LNCAP (cell line): Measurements from ENCODE around the gene CFAP90.

Source experiments
- CTCF ChIP-seq: fragments of 450-650 bp; IDR thresholded peaks from 2 replicates; pipeline ENCODE4 v1.5.1; 2017; ENCODE audit warnings: mild to moderate bottlenecking

The CFAP90 gene

GRCh38 chr5:7842531-7842930 lies 8.4 kb downstream of the CFAP90 start:
- no peak for TF ChIP-seq CTCF

DNA sequence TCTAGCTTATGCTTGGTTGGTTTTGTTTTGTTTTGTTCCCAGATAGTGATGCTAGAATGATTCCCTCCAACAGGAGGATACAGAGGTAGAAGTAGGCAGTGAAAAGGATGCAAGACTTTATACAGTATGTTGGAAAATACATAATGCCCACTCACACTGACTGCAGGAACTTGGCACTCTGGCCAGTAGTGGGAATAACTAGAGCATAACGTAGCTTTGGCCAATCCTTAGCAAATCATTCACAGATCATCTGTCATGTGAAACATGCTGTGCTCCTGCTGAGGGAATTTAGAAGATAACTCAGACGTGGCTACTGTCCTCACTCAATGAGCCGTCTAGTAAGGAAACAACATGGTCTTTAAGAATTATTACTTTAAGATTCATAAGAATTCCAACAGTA lies 13.5 kb downstream of the CFAP90 start:
- TF ChIP-seq CTCF: no peak

DNA sequence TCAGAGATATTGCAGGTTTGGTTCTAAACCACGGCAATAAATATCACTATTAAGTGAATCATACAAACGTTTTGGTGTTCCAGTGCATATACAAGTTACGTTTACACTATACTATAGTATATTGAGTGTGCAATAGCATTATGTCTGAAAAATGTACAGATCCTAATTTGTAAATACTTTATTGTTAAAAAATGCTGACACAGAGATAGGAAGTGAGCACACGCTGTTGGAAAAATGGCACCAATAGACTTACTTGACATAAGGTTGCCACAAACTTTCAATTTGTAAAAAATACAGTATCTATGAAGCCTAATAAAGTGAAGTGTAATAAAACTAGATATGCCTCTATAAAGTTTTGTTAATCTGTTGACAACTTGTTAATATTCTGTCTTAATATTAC lies 16.0 kb downstream of the CFAP90 start:
- no peak for TF ChIP-seq CTCF

DNA sequence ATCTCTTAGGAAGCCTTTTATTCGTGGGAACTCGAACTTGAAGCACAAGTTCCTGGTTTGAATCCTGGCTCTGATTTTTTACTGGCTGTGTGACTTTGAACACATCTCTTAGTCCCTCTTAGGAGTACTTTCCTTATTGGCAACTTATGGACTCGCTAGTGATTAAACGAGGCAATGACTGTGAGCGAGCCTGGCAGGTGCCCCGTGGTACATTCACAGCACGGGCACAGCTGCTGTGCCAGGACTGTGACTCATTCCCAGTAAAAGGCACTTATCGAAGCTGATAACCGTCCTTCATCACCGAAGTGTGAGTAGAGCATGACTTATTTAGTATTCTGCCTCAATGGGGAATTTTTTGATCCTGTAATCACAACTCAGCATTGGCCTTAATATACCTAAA lies 22.7 kb downstream of the CFAP90 start:
- TF ChIP-seq CTCF: no peak

DNA sequence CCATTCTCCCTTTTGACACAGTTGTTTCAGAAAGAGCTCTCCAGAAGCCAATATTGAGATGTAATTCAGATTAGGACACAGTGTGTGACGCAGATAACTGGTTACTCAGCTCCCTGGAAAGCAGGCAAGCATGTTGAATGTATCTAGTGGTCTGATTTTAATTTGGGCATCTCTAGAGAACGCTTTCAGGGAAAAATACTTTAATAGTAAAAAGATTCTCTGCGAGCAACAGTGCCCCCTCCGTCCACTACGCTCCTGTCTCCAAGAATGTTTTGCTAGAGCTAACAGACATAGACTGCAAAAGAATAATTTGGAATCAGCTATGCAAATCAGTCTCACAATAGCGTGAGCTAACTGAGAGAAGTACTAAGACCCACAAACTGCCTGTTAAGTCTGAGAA lies 23.3 kb downstream of the CFAP90 start:
- no peak for TF ChIP-seq CTCF

DNA sequence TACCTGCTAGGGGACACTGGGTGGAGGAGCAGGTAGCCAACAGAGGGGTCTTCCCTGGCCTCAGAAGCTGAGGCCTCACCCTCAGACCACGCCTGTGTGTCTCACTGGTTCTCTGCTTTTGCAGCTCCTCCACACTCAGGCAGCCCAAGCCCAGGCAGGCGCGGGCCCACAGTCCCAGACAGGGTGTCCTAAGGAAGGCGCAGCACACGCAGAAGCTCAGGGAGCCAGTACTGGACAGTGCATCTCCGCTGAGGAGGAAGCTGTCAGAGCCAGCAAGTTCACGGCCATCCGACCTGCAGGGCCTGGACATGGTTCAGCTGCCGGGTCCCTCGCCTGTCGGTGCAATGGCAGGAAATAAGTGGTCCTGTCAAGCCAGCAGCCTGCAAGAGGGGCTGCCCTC lies 25.3 kb downstream of the CFAP90 start:
- TF ChIP-seq CTCF: no peak

- TF ChIP-seq CTCF: no peak
Measured at GRCh38 chr5:7824995-7825394, 25.9 kb downstream of the CFAP90 start.

GRCh38 chr5:7823594-7823993 lies 27.3 kb downstream of the CFAP90 start:
- TF ChIP-seq CTCF: no peak
